Measurements from ENCODE around the gene MTHFSD.

The MTHFSD gene

DNA sequence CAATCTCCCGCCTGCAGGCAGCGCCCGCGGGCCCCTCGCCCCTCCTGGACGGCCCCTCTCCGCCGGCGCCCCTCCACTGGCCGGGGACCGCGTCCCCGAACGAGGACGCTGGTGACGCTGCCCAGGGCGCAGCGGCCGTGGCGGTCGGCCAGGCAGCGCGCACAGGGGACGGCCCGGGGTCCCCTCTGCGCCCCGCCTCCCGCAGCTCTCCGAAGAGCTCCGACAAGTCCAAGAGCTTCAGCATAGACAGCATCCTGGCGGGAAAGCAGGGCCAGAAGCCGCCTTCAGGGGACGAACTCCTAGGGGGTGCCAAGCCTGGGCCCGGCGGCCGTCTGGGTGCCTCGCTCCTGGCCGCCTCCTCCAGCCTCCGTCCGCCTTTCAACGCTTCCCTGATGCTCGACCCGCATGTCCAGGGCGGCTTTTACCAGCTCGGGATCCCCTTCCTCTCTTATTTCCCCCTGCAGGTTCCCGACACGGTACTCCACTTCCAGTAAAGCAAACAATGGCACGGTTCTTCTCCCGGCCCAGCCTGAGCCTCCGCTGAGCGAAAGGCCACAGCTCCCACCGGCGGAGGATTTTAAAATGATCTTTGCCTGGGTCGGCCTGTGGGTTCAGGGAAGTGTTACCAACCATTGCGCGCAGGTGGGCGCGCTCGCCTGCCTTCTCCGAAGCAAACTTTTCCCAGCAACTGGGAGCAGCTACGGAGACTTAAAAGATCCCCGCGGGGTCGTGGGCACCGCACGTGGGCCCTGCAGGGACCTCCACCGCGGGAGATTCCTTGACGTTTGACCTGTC is 24.4 kb upstream of the MTHFSD start:
- POLR2A ChIA-PET: interaction anchor here (1.2 to 2.5 kb wide), 3 partner anchors 9 to 373 kb away, joined by 3 to 15 read pairs (median 3); no protein-coding TSS in a partner anchor
- no peak for DNase-seq (ENCODE audit: low read depth, low spot score)
- TF ChIP-seq, protein P1, sequence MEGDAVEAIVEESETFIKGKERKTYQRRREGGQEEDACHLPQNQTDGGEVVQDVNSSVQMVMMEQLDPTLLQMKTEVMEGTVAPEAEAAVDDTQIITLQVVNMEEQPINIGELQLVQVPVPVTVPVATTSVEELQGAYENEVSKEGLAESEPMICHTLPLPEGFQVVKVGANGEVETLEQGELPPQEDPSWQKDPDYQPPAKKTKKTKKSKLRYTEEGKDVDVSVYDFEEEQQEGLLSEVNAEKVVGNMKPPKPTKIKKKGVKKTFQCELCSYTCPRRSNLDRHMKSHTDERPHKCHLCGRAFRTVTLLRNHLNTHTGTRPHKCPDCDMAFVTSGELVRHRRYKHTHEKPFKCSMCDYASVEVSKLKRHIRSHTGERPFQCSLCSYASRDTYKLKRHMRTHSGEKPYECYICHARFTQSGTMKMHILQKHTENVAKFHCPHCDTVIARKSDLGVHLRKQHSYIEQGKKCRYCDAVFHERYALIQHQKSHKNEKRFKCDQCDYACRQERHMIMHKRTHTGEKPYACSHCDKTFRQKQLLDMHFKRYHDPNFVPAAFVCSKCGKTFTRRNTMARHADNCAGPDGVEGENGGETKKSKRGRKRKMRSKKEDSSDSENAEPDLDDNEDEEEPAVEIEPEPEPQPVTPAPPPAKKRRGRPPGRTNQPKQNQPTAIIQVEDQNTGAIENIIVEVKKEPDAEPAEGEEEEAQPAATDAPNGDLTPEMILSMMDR (IDR thresholded peaks at IDR 0.05; ENCODE audit: insufficient read depth, low read length, missing control alignments): no peak
- peak overlapping the region; percentile 55 for H3K4me3 ChIP-seq (ENCODE audit: low read depth, low read length)
- CTCF ChIA-PET: interaction anchor here (0.7 to 2.6 kb wide), 8 partner anchors 9 to 483 kb away, joined by 3 to 13 read pairs (median 4); no protein-coding TSS in a partner anchor

DNA sequence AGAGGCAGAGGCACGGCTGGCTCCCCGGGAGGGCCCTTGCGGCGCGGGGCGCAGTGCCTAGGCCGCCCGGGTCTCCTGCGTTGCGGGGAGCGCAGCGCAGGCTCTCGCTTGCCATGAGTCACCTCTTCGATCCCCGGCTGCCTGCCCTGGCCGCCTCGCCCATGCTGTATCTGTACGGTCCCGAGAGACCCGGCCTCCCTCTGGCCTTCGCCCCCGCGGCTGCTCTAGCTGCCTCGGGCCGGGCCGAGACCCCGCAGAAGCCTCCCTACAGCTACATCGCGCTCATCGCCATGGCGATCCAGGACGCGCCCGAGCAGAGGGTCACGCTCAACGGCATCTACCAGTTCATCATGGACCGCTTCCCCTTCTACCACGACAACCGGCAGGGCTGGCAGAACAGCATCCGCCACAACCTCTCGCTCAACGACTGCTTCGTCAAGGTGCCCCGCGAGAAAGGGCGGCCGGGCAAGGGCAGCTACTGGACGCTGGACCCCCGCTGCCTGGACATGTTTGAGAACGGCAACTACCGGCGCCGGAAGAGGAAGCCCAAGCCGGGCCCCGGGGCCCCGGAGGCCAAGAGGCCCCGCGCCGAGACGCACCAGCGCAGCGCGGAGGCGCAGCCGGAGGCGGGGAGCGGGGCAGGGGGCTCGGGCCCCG is 23.7 kb upstream of the MTHFSD start:
- POLR2A ChIA-PET: interaction anchor here (0.6 to 4.2 kb wide), 9 partner anchors 12 to 373 kb away, joined by 3 to 28 read pairs (median 4); no protein-coding TSS in a partner anchor
- DNase-seq (ENCODE audit: low read depth, low spot score): no peak
- H3K4me3 ChIP-seq (ENCODE audit: low read depth, low read length): peak overlapping the region; percentile 55
- TF ChIP-seq, protein P1 (IDR thresholded peaks at IDR 0.05; ENCODE audit: insufficient read depth, low read length, missing control alignments): no peak
- CTCF ChIA-PET: interaction anchor here (0.8 to 2.6 kb wide), 6 partner anchors 8 to 484 kb away, joined by 3 to 13 read pairs (median 6); no protein-coding TSS in a partner anchor

DNA sequence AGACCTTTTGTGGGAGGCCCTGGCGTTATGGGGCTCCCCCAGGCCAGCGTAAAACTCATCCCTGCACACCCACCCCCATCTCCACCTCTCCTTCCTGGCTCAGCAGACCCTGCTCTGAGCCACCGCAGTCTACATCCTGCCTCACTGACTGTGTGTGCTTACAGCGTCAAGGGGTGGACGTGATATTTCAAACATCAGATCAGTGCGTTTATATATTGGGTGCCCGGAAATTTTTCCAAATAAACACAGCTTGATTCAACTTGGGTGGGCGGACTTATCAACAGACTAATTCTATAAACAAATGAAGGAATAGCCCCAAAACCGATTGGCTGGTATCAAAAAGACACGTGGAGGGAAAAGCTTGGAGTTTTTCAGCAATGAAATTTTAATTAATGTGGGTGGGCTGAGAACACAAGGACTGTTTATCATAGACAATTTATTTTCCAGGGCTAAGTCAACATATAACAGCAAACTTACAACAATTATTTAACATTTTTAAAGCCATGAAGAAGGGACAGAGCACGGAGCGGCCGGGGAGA is 23.1 kb upstream of the MTHFSD start, which contains the start of gene FOXL1:
Gene FOXL1, plus strand, starts transcription at position 489 of the 539 bp plus-strand sequence. CDS start 175 bp downstream, outside the sequence.
- peak within 1 kb of the TSS; percentile 73 for H3K4me3 ChIP-seq (ENCODE audit: low read depth, low read length)
- ChIA-PET CTCF (interaction anchor here (1.0 to 1.9 kb wide), 4 partner anchors 14 to 485 kb away, joined by 3 to 8 read pairs (median 4); no protein-coding TSS in a partner anchor), POLR2A (interaction anchor here (0.6 to 4.2 kb wide), 12 partner anchors 11 to 374 kb away, joined by 3 to 28 read pairs (median 4); no protein-coding TSS in a partner anchor)
- TF ChIP-seq, protein P1 (IDR thresholded peaks at IDR 0.05; ENCODE audit: insufficient read depth, low read length, missing control alignments): no peak
- DNase-seq (ENCODE audit: low read depth, low spot score): no peak

DNA sequence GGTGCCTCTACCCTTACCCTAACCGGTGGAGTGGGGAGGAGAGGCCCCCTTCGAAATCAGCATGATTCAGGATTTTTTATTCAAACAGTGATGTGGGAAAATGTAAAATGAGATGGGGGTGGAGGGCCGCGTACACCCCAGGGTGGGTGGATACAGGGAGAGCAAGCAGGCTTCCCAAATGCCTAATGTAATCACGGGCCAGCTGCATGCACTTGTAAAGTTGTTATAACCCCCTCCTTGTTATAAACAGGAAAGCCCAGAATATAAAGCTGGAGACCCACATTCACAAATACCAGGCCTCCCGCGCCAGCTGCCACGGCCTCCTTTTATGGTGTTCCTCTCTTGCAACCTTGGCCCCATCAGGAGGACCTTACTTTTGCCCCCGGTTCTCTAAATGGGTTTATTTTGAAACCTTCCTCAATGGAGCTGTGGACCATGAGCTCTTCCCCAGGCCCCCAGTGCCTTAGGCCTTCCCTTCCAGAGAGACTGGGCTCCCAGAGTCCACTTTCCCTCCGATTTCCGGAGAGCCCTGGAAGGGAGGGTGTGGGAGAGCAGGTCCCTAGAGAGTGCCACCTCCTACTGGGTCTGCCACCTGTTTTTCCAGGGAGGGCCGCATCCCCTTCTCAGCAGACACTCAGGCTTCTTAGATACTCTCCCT is 22.4 kb upstream of the MTHFSD start:
- TF ChIP-seq, protein P1 (IDR thresholded peaks at IDR 0.05; ENCODE audit: insufficient read depth, low read length, missing control alignments): no peak
- no peak for DNase-seq (ENCODE audit: low read depth, low spot score)
- H3K4me3 ChIP-seq (ENCODE audit: low read depth, low read length): peak overlapping the region; percentile 73
- CTCF ChIA-PET: interaction anchor here (0.8 to 1.9 kb wide), 4 partner anchors 164 to 485 kb away, joined by 3 to 8 read pairs (median 4); no protein-coding TSS in a partner anchor
- POLR2A ChIA-PET: interaction anchor here (1.0 to 4.2 kb wide), 9 partner anchors 10 to 277 kb away, joined by 3 to 28 read pairs (median 5); no protein-coding TSS in a partner anchor

DNA sequence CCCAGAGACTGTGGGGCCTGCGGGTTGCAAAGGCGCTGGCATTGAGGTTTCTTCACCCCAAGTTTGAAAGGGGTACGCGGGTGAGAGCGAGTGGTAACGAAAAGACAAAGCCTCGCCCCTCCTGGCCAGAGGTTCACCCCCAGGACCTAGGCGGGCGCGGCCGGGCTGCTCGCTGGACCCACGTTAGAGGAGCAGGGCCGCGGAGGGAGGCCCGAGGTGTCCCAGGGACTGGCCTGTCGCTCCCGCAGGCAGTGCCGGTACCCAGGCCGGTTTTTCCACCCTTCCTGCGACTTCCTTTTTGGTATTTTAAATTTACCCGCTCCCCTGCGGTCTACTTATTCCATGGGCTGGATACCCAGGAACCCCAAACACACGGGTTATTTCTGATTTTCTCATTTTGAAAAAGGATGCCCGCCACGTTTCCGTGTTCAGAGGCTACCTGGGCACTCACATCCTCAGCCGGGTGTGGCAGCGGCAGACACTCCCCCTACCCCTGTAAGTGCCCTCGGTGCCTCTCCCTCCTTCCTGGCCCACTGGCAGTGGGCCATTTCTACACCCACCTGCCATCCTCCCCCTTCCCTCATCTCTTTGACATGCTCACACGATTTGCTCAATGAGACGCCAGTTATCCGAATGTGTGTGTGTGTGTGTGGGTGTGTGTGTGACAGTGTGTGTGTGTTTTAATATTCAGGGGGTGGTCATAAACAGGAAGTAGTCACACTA is 21.7 kb upstream of the MTHFSD start:
- POLR2A ChIA-PET: interaction anchor here (0.6 to 4.2 kb wide), 23 partner anchors 9 to 509 kb away, joined by 3 to 28 read pairs (median 5); partner anchors contain the start of gene FOXC2
- DNase-seq (ENCODE audit: low read depth, low spot score): no peak
- CTCF ChIA-PET: interaction anchor here (0.8 to 16.0 kb wide), 13 partner anchors 12 to 502 kb away, joined by 3 to 309 read pairs (median 4); no protein-coding TSS in a partner anchor
- peak overlapping the region; percentile 73 for H3K4me3 ChIP-seq (ENCODE audit: low read depth, low read length)
- TF ChIP-seq, protein P1 (IDR thresholded peaks at IDR 0.05; ENCODE audit: insufficient read depth, low read length, missing control alignments): no peak

Data from AG04449 (cell line).